H1 (cell line): ENCODE measurements around the gene RHOH. TPM values are rescaled to one million over a fixed set of nuclear protein-coding genes. Genes with fewer than 3 reads are reported as not detected.
A peak's percentile ranks its signal among the peaks of the same experiment; 100 is the strongest.
"Not testable (repeated sequence)": the region's sequence is repeated elsewhere in the genome, so short reads cannot be mapped to it uniquely, and the experiment has no call there.

Experiments used
- CTCF ChIA-PET: fragments of 300-600 bp; sonication (Branson Sonifier 250); formaldehyde crosslinking; loops from one replicate; lab custom pipeline; 2021; ENCODE audit not compliant: partially characterized antibody; lab: Charles Lee
- POLR2A ChIA-PET: fragments of 300-600 bp; sonication (Branson Sonifier 250); formaldehyde crosslinking; loops from one replicate; lab custom pipeline; 2021; ENCODE audit warnings: inconsistent platforms; ENCODE audit not compliant: partially characterized antibody; lab: Charles Lee
- DNase-seq, 2 experiments: peaks; one replicate each; pipeline versions ENCODE4 v3.0.0 to v3.0.0-alpha.2; 2010 to 2022; ENCODE audit warnings: low spot score in 2 of 2, low read depth in 1 of 2, mixed read lengths in 1 of 2
- FAIRE-seq: peaks from 2 replicates; lab custom pipeline; 2011; peaks lifted over from hg19 to GRCh38; lab: Jason Lieb, UNC
- H2AFZ ChIP-seq: 2 replicates; pipeline ENCODE4 v1.8.1; 2012; ENCODE audit warnings: low read length, inconsistent platforms
- H2AK5ac ChIP-seq: 2 replicates; pipeline ENCODE4 v1.6.1; 2013; ENCODE audit warnings: low read depth, low read length
- H2BK120ac ChIP-seq: replicated peaks from 2 replicates; pipeline ENCODE3; 2013; ENCODE audit warnings: low read depth, low read length, inconsistent platforms
- H2BK12ac ChIP-seq: 2 replicates; pipeline ENCODE4 v1.6.1; 2013; ENCODE audit warnings: low read depth, low read length
- H2BK15ac ChIP-seq: 2 replicates; pipeline ENCODE4 v1.6.1; 2013; ENCODE audit warnings: low read length
- H2BK20ac ChIP-seq: 2 replicates; pipeline ENCODE4 v1.6.1; 2013; ENCODE audit warnings: low read length
- H2BK5ac ChIP-seq: 2 replicates; pipeline ENCODE4 v1.6.1; 2013; ENCODE audit warnings: low read depth, low read length
- H3K14ac ChIP-seq: 2 replicates; pipeline ENCODE4 v1.6.1; 2013; ENCODE audit warnings: inconsistent platforms; ENCODE audit not compliant: insufficient read length
- H3K18ac ChIP-seq: 2 replicates; pipeline ENCODE4 v1.6.1; 2013; ENCODE audit warnings: low read length; ENCODE audit errors: extremely low read depth
- H3K23ac ChIP-seq: 2 replicates; pipeline ENCODE4 v1.6.1; 2013; ENCODE audit warnings: inconsistent platforms; ENCODE audit not compliant: insufficient read length
- H3K23me2 ChIP-seq: 2 replicates; pipeline ENCODE4 v1.6.1; 2013; ENCODE audit warnings: low read depth, low read length
- H3K27ac ChIP-seq: 2 replicates; pipeline ENCODE4 v1.6.1; 2011; ENCODE audit warnings: low read depth, low read length, inconsistent platforms
- H3K27me3 ChIP-seq, 4 experiments: replicated peaks in 1 of 4; 1 replicate in 1 of 4; 2 replicates in 3 of 4; pipeline versions ENCODE4 v1.6.1 to v1.8.1; 2011 to 2013; ENCODE audit warnings: low read length in 3 of 4, mild to moderate bottlenecking in 3 of 4, inconsistent platforms in 2 of 4, mixed read lengths in 2 of 4, moderate library complexity in 1 of 4; ENCODE audit not compliant: control insufficient read depth in 3 of 4, insufficient read depth in 3 of 4; ENCODE audit errors: extremely low read depth in 1 of 4
- H3K36me3 ChIP-seq, 4 experiments: 2 replicates each; pipeline versions ENCODE4 v1.6.1 to v1.8.1; 2011 to 2013; ENCODE audit warnings: mild to moderate bottlenecking in 4 of 4, low read length in 3 of 4, moderate library complexity in 2 of 4, control low read depth in 1 of 4, inconsistent platforms in 1 of 4; ENCODE audit not compliant: insufficient read depth in 4 of 4, control insufficient read depth in 2 of 4
- H3K4ac ChIP-seq: replicated peaks from 2 replicates; pipeline ENCODE3; 2013; ENCODE audit warnings: low read length, low read depth, mixed read lengths, inconsistent platforms; ENCODE audit not compliant: insufficient read length
- H3K4me1 ChIP-seq, 4 experiments: replicated peaks in 1 of 4; 1 replicate in 1 of 4; 2 replicates in 3 of 4; pipeline versions ENCODE4 v1.6.1 to v1.8.1; 2011 to 2013; ENCODE audit warnings: low read length in 3 of 4, inconsistent platforms in 2 of 4, mixed read lengths in 1 of 4; ENCODE audit not compliant: insufficient read depth in 4 of 4, control insufficient read depth in 3 of 4
- H3K4me2 ChIP-seq, 2 experiments: 2 replicates each; pipeline versions ENCODE4 v1.6.1 to v1.8.1; 2011 to 2013; ENCODE audit warnings: low read depth in 2 of 2, low read length in 2 of 2, control low read depth in 1 of 2, inconsistent platforms in 1 of 2, mild to moderate bottlenecking in 1 of 2; ENCODE audit not compliant: insufficient read depth in 1 of 2
- H3K4me3 ChIP-seq, 4 experiments: fragments of 200-600, 300-600 bp in 1 of 4; sonication (generic), shearing (Covaris generic), sonication (Bioruptor Twin) in 1 of 4; 2 replicates each; pipeline versions ENCODE4 v1.5.1 to v1.8.1; 2011 to 2016; ENCODE audit warnings: low read length in 4 of 4, low read depth in 3 of 4, control low read depth in 2 of 4, inconsistent platforms in 2 of 4, mild to moderate bottlenecking in 2 of 4, mixed read lengths in 1 of 4, moderate library complexity in 1 of 4; ENCODE audit not compliant: insufficient read depth in 2 of 4; ENCODE audit errors: extremely low read depth in 1 of 4
- H3K56ac ChIP-seq: replicated peaks from 2 replicates; pipeline ENCODE3; 2013; ENCODE audit warnings: low read depth, mild to moderate bottlenecking, mixed read lengths, low read length, inconsistent platforms; ENCODE audit not compliant: insufficient read length
- H3K79me1 ChIP-seq: 2 replicates; pipeline ENCODE4 v1.6.1; 2013; ENCODE audit warnings: low read depth, low read length, control low read depth
- H3K79me2 ChIP-seq, 2 experiments: 2 replicates each; pipeline versions ENCODE4 v1.6.1 to v1.8.1; 2012 to 2013; ENCODE audit warnings: low read length in 2 of 2, mild to moderate bottlenecking in 2 of 2, inconsistent platforms in 1 of 2; ENCODE audit not compliant: insufficient read depth in 2 of 2, control insufficient read depth in 1 of 2
- H3K9ac ChIP-seq, 4 experiments: replicated peaks in 1 of 4; 1 replicate in 1 of 4; 2 replicates in 3 of 4; pipeline versions ENCODE4 v1.6.1 to v1.8.1; 2011 to 2013; ENCODE audit warnings: low read depth in 3 of 4, low read length in 3 of 4, control low read depth in 2 of 4, mild to moderate bottlenecking in 2 of 4, moderate library complexity in 2 of 4, inconsistent platforms in 1 of 4; ENCODE audit errors: extremely low read depth in 1 of 4
- H3K9me3 ChIP-seq, 2 experiments: 2 replicates each; pipeline versions ENCODE4 v1.6.1 to v1.8.1; 2012 to 2013; ENCODE audit warnings: mild to moderate bottlenecking in 2 of 2, moderate library complexity in 2 of 2, control low read depth in 1 of 2, inconsistent platforms in 1 of 2, low read depth in 1 of 2, low read length in 1 of 2, mixed read lengths in 1 of 2; ENCODE audit not compliant: insufficient read depth in 2 of 2
- H4K20me1 ChIP-seq, 2 experiments: replicated peaks in 1 of 2; 2 replicates each; pipeline versions ENCODE3 to v1.8.1; 2011 to 2013; ENCODE audit warnings: inconsistent platforms in 2 of 2, low read length in 2 of 2, mild to moderate bottlenecking in 1 of 2; ENCODE audit not compliant: insufficient read depth in 2 of 2, control insufficient read depth in 1 of 2
- H4K5ac ChIP-seq: 2 replicates; pipeline ENCODE4 v1.6.1; 2013; ENCODE audit warnings: low read length, low read depth, mixed read lengths, inconsistent platforms; ENCODE audit not compliant: insufficient read length
- H4K8ac ChIP-seq: 2 replicates; pipeline ENCODE4 v1.8.0; 2013; ENCODE audit warnings: mild to moderate bottlenecking, moderate library complexity, low read length, inconsistent platforms; ENCODE audit not compliant: insufficient read depth; ENCODE audit errors: extremely low read depth
- H4K91ac ChIP-seq: replicated peaks from 2 replicates; pipeline ENCODE3; 2013; ENCODE audit warnings: low read length, mixed read lengths, inconsistent platforms; ENCODE audit not compliant: insufficient read length
- WGBS, 2 experiments: shearing (Covaris generic) in 1 of 2; methylation state at CpG; one replicate each; pipeline versions ENCODE4 v1.1.6 to v1.1.7; 2013 to 2015; ENCODE audit warnings: low lambda C conversion rate in 2 of 2, mixed read lengths in 2 of 2, inconsistent platforms in 1 of 2, low coverage in 1 of 2, missing lambda C conversion rate in 1 of 2; ENCODE audit not compliant: insufficient replicate concordance in 2 of 2, insufficient coverage in 1 of 2, insufficient read length in 1 of 2; ENCODE audit errors: extremely low coverage in 1 of 2, missing lambda C conversion rate in 1 of 2; 5-methylcytosine and 5-hydroxymethylcytosine counted together
- polyA plus RNA-seq, 7 experiments: library from polyadenylated mRNA; depleted of rRNA in 3 of 7; stranded (reverse) in 5 of 7; unstranded in 2 of 7; fragments of >200 nt in 5 of 7; fragments of 200-250 nt in 2 of 7; gene quantifications; 1 replicate in 5 of 7; 2 replicates in 1 of 7; 4 replicates in 1 of 7; pipeline versions ENCODE4 v1.2.1 to v1.2.3, GENCODE V29; 2011 to 2013; ENCODE audit warnings: missing spikeins in 2 of 7, mixed read lengths in 2 of 7
- total RNA-seq: library from RNA; stranded (reverse); fragmentation: NEBNext Ultra II Directional; extraction: Animal tissue kit (Norgen Biotek cat#: 25700); gene quantifications from 2 replicates; pipeline ENCODE4 v1.2.1, GENCODE V29; 2021

RHOH gene
- total and polyA plus RNA-seq, 2 of the 8 experiments (the other 6 are each of a cell fraction or from before 2014, with no cell fraction given), result 5.9 to 6.9 TPM

DNA sequence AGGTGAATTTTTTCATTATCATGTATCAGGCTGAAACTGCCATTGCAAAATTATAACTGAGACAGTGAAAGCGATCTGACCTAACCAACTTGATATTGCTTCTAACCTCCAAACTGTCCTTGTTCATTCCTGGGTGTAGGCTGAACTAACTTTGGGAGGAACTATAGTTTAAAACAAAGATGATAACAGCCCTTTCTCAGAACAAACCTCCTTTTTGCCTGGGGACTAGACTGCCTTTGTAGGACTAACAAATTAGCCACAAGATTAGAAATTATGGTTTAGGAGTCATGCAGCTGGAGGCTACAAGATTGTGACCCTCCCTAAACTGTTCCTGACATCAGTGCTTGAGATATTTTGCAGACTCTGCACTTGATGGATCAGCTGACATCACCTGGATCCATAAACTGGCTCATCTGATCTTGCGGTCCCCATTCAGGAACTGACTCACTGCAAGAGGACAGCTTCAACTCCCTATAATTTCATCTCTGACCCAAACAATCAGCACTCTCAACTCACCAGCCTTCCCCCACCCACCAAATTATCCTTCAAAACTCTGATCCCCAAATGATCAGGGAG, 93.9 kb downstream of the RHOH start:
- peaks cover 17% of the 10 kb centered on the region; the same call in 1 of the 2 replicates for H3K23me2 ChIP-seq
- H3K36me3 ChIP-seq, H3K4me3 ChIP-seq, FAIRE-seq, H3K27ac ChIP-seq, H4K8ac ChIP-seq, H3K23ac ChIP-seq, H2BK20ac ChIP-seq, DNase-seq, H3K4me2 ChIP-seq, H4K5ac ChIP-seq, H2BK5ac ChIP-seq, H2AK5ac ChIP-seq, H3K56ac ChIP-seq, H3K14ac ChIP-seq, H3K4me1 ChIP-seq, H3K79me1 ChIP-seq, H3K79me2 ChIP-seq, H2BK12ac ChIP-seq, H3K9ac ChIP-seq, H4K20me1 ChIP-seq, H2BK120ac ChIP-seq, H3K4ac ChIP-seq, H2BK15ac ChIP-seq, H4K91ac ChIP-seq, H3K18ac ChIP-seq, H3K27me3 ChIP-seq: not testable (repeated sequence)
- ChIA-PET POLR2A (interaction anchor here (1.5 kb wide), 1 partner anchor 11 kb away, joined by 3 read pairs; no protein-coding TSS in a partner anchor), CTCF (interaction anchor here (2.0 kb wide), 1 partner anchor 17 kb away, joined by 6 read pairs; no protein-coding TSS in a partner anchor)
- peaks cover 6 to 11% of the 10 kb centered on the region in 2 experiments; a peak in 3 of 4 replicates for H3K9me3 ChIP-seq
- peak overlapping the region; percentile 13; the same call in 1 of the 2 replicates for H2AFZ ChIP-seq
- 87% methylated on average over 2 of the region's 2 CpGs; no CpG with 5 or more reads in 1 of the 2 experiments for WGBS, 2 experiments
